Lung (tissue), 12 donors: ENCODE results near the gene AKT1S1. TPM values are rescaled to one million over a fixed set of nuclear protein-coding genes. Genes with fewer than 3 reads are reported as not detected.

Source experiments
- ATAC-seq: fragments of 200-7000 bp; cut with Tn5 transposase; one replicate; pipeline ENCODE4 v1.9.1; 2020; ENCODE audit warnings: moderate number of reproducible peaks; ENCODE audit not compliant: insufficient read depth, low FRiP score
- DNase-seq, 3 donors: peaks; one replicate each; pipeline ENCODE4 v3.0.0-alpha.2; 2013 to 2017
- H3K27ac ChIP-seq, 2 donors: one replicate each; pipeline ENCODE4 v1.5.1; 2013; ENCODE audit warnings: mild to moderate bottlenecking in 2 of 2, moderate library complexity in 2 of 2, control low read depth in 1 of 2, inconsistent platforms in 1 of 2, low read depth in 1 of 2, low read length in 1 of 2
- H3K27me3 ChIP-seq, 3 donors: one replicate each; pipeline ENCODE4 v1.5.1; 2013; ENCODE audit warnings: low read length in 2 of 3; ENCODE audit not compliant: control insufficient read depth in 3 of 3, insufficient read depth in 3 of 3
- H3K36me3 ChIP-seq, 4 donors: one replicate each; pipeline ENCODE4 v1.5.1; 2013; ENCODE audit warnings: low read length in 4 of 4, mild to moderate bottlenecking in 1 of 4, moderate library complexity in 1 of 4; ENCODE audit not compliant: control insufficient read depth in 4 of 4, insufficient read depth in 4 of 4
- H3K4me1 ChIP-seq, 5 donors: one replicate each; pipeline ENCODE4 v1.5.1; 2013; ENCODE audit warnings: low read length in 5 of 5, mild to moderate bottlenecking in 2 of 5, moderate library complexity in 1 of 5; ENCODE audit not compliant: control insufficient read depth in 5 of 5, insufficient read depth in 5 of 5
- H3K4me3 ChIP-seq: one replicate; pipeline ENCODE4 v1.5.1; 2013; ENCODE audit warnings: mild to moderate bottlenecking, control low read depth, moderate library complexity
- H3K9ac ChIP-seq, 2 donors: one replicate each; pipeline ENCODE4 v1.5.1; 2013; ENCODE audit warnings: low read length in 2 of 2, control low read depth in 1 of 2; ENCODE audit not compliant: insufficient read depth in 1 of 2
- H3K9me3 ChIP-seq, 4 donors: one replicate each; pipeline ENCODE4 v1.5.1; 2013; ENCODE audit warnings: low read length in 3 of 4, mild to moderate bottlenecking in 1 of 4, moderate library complexity in 1 of 4; ENCODE audit not compliant: control insufficient read depth in 4 of 4, insufficient read depth in 3 of 4
- CTCF ChIP-seq: IDR thresholded peaks from 2 replicates; pipeline ENCODE4 v1.5.1; 2012; ENCODE audit warnings: mild to moderate bottlenecking; ENCODE audit errors: control extremely low read depth, extremely low read depth
- WGBS, 2 donors: extraction: QIAGEN DNeasy Blood & Tissue Kit; methylation state at CpG; one replicate each; pipeline ENCODE4 v1.1.7; 2013; 5-methylcytosine and 5-hydroxymethylcytosine counted together
- polyA plus RNA-seq, 2 donors: library from polyadenylated mRNA; stranded (reverse); fragments of 200-250 nt; gene quantifications; one replicate each; pipeline ENCODE4 v1.2.1, GENCODE V29; 2013
- total RNA-seq, 2 donors: library from RNA; depleted of rRNA in 1 of 2; stranded (reverse); fragments of >200 nt in 1 of 2; gene quantifications; one replicate each; pipeline ENCODE4 v1.2.1, GENCODE V29; 2014 to 2021
- donor health status: control.
- donor health status: control.
- donor health status: Bipolar disorder and iron deficiency.
- donor health status: healthy.
- donor health status: DM: yes; HTN: yes; CAD: no.

AKT1S1 gene
- total and polyA plus RNA-seq, 4 donors = 6.7 to 46.4 (median 35.9) TPM

GRCh38 chr19:49907745-49908446, 30.7 kb upstream of the AKT1S1 start:
- no peak overlapping the region for H3K9ac ChIP-seq
- no peak overlapping the region for H3K4me3 ChIP-seq
- no peak for TF ChIP-seq CTCF
- peaks cover 7 to 37% (median 26%) of the 10 kb centered on the region in 4 donors for H3K36me3 ChIP-seq
- H3K4me1 ChIP-seq = peaks cover 0 to 3% (median 0%) of the 10 kb centered on the region in 5 donors
- H3K27me3 ChIP-seq = no peaks in the 10 kb centered on the region
- no peak for DNase-seq
- H3K9me3 ChIP-seq = no peaks in the 10 kb centered on the region
- 95% methylated on average over 23 of the region's 23 CpGs for WGBS, 2 donors
- no peak overlapping the region for H3K27ac ChIP-seq
- ATAC-seq = no peak

- peaks cover 7 to 34% (median 24%) of the 10 kb centered on the region in 4 donors for H3K36me3 ChIP-seq
- 89 to 96% methylated on average over 16 of the region's 16 CpGs for WGBS, 2 donors
These were observed 29.9 kb upstream of the AKT1S1 start for GRCh38 chr19:49906879-49907564.

GRCh38 chr19:49904136-49904535, 27.0 kb upstream of the AKT1S1 start:
- Histone ChIP-seq H3K9me3 (no peaks in the 10 kb centered on the region), H3K4me3 (no peak overlapping the region), H3K9ac (no peak overlapping the region), H3K27me3 (no peaks in the 10 kb centered on the region), H3K36me3 (peaks cover 4 to 27% (median 21%) of the 10 kb centered on the region in 4 donors), H3K27ac (no peak overlapping the region), H3K4me1 (no peaks in the 10 kb centered on the region)
- ATAC-seq (no peak), DNase-seq (no peak)
- no peak for TF ChIP-seq CTCF
- WGBS, 2 donors = 27 to 44% methylated on average over 6 of the region's 6 CpGs

More at GRCh38 chr19:49906879-49907564, 29.9 kb upstream of the AKT1S1 start:
- no peak for TF ChIP-seq CTCF
- ATAC-seq (no peak), DNase-seq (no peak)
- Histone ChIP-seq H3K4me3 (no peak overlapping the region), H3K27me3 (no peaks in the 10 kb centered on the region), H3K9ac (no peak overlapping the region), H3K27ac (no peak overlapping the region), H3K4me1 (no peaks in the 10 kb centered on the region), H3K9me3 (no peaks in the 10 kb centered on the region)
